ENCODE data around the gene ARL14EPL.

The ARL14EPL gene

DNA sequence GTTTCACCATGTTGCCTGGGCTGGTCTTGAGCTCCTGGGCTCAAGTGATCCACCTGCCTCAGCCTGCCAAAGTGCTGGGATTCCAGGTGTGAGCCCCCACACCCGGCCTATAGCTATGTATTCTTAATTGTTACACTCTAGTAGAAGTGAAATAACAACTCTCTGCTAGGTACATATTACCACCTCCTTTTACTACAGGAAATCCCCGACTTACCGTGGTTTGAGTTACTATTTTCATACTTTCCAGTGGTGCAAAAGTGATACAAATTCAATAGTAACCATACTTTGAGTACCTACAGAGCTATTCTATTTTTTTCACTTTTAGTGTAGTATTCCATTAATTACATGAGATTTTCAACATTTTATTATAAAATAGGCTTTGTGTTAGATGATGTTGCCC, 719 bp downstream of the ARL14EPL start:
- Histone ChIP-seq H3K36me3 (ENCODE audit: low read depth) (no peaks in the 10 kb centered on the region), H3K4me3 (ENCODE audit: severe bottlenecking) (no peak overlapping the region), H3K9me3 (ENCODE audit: severe bottlenecking) (no peaks in the 10 kb centered on the region), H3K27ac (ENCODE audit: poor library complexity, severe bottlenecking) (no peak overlapping the region), H3K27me3 (ENCODE audit: insufficient read depth, poor library complexity, severe bottlenecking) (no peaks in the 10 kb centered on the region), H3K4me1 (ENCODE audit: insufficient read depth, poor library complexity, severe bottlenecking) (peaks cover 6% of the 10 kb centered on the region)
- ATAC-seq (ENCODE audit: low read depth) (no peak), DNase-seq (ENCODE audit: low spot score) (no peak)
- TF ChIP-seq, protein P1, sequence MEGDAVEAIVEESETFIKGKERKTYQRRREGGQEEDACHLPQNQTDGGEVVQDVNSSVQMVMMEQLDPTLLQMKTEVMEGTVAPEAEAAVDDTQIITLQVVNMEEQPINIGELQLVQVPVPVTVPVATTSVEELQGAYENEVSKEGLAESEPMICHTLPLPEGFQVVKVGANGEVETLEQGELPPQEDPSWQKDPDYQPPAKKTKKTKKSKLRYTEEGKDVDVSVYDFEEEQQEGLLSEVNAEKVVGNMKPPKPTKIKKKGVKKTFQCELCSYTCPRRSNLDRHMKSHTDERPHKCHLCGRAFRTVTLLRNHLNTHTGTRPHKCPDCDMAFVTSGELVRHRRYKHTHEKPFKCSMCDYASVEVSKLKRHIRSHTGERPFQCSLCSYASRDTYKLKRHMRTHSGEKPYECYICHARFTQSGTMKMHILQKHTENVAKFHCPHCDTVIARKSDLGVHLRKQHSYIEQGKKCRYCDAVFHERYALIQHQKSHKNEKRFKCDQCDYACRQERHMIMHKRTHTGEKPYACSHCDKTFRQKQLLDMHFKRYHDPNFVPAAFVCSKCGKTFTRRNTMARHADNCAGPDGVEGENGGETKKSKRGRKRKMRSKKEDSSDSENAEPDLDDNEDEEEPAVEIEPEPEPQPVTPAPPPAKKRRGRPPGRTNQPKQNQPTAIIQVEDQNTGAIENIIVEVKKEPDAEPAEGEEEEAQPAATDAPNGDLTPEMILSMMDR (IDR thresholded peaks at IDR 0.05; ENCODE audit: poor library complexity, severe bottlenecking) = no peak

DNA sequence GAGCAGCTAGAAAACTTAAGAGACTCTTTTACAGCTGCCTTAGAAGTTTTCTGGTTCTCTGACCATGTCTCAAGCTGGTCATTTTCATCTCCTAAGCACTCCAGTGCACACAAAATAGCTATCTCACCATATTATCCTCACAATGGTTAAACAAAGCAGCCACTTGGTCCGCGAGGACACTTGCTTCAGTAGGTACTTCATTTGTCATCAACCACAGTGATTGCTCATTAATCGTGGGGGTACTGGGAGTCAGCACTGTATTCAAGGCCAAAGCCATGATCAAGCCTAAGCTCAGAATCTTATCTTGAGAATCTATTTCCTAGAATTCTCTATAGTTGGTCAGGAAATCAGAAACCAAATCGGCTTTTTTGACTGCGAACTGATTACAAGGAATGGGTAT, 2.9 kb downstream of the ARL14EPL start:
- Histone ChIP-seq H3K27me3 (ENCODE audit: insufficient read depth, poor library complexity, severe bottlenecking) (peaks cover 6% of the 10 kb centered on the region), H3K4me3 (ENCODE audit: severe bottlenecking) (no peak overlapping the region), H3K27ac (ENCODE audit: poor library complexity, severe bottlenecking) (no peak overlapping the region), H3K9me3 (ENCODE audit: severe bottlenecking) (no peaks in the 10 kb centered on the region), H3K36me3 (ENCODE audit: low read depth) (no peaks in the 10 kb centered on the region), H3K4me1 (ENCODE audit: insufficient read depth, poor library complexity, severe bottlenecking) (peaks cover 6% of the 10 kb centered on the region)
- TF ChIP-seq, protein P1 (IDR thresholded peaks at IDR 0.05; ENCODE audit: poor library complexity, severe bottlenecking) = no peak
- DNase-seq (ENCODE audit: low spot score) (no peak), ATAC-seq (ENCODE audit: low read depth) (no peak)

DNA sequence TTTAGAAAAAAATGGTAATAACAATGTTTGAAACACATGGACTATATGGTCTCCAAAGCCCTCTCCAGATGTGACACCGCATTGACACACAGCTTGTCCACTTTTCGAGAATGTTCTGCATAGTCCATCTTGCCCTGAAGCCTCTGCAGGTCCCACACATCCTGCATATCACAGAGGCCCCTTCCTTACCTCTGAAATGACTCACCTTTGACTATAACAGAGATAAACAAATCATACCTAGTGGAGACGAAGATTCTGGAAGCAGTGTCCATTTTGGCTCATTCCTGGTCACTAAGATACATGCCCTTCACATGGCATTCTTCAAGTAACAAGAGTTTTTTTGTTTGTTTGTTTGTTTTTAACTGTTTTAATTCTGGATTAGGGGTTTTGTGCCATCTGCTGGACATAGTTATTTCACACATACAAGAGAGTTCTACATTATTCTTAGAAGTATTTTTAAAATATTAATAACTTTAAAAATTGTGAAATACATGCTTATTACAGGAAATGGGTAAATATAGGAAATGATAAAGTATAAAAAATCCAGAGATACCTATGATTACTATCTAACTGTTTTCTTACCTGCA, 5.1 kb downstream of the ARL14EPL start:
- Histone ChIP-seq H3K27ac (ENCODE audit: poor library complexity, severe bottlenecking) (no peak overlapping the region), H3K4me1 (ENCODE audit: insufficient read depth, poor library complexity, severe bottlenecking) (no peaks in the 10 kb centered on the region), H3K36me3 (ENCODE audit: low read depth) (no peaks in the 10 kb centered on the region), H3K27me3 (ENCODE audit: insufficient read depth, poor library complexity, severe bottlenecking) (peaks cover 7% of the 10 kb centered on the region), H3K4me3 (ENCODE audit: severe bottlenecking) (no peak overlapping the region), H3K9me3 (ENCODE audit: severe bottlenecking) (no peaks in the 10 kb centered on the region)
- DNase-seq (ENCODE audit: low spot score) = no peak
- TF ChIP-seq, protein P1 (IDR thresholded peaks at IDR 0.05; ENCODE audit: poor library complexity, severe bottlenecking) = peak; percentile 28
- peak; percentile 61; the same call in 2 of the 3 replicates for ATAC-seq (ENCODE audit: low read depth)

DNA sequence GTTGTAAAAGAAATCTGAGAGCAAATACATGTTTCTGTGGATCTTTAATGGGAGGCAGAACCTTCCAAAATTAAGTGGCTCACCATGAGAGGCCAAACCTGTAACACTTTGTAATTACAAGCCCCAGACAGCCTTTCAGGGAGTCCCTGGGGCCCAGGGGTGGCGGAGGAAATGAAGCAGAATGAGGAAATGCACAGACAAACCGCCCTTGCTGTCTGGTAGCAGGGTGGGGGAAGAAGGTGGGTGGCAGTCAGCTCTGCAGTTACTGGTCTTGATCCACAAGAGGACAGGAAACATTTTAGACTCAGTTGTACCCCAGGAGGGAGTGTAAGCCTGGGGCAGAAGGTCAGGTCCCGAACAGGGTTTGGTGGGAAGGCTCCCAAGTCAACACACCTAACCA, 6.5 kb downstream of the ARL14EPL start:
- Histone ChIP-seq H3K4me3 (ENCODE audit: severe bottlenecking) (no peak overlapping the region), H3K9me3 (ENCODE audit: severe bottlenecking) (no peaks in the 10 kb centered on the region), H3K27me3 (ENCODE audit: insufficient read depth, poor library complexity, severe bottlenecking) (peaks cover 7% of the 10 kb centered on the region), H3K27ac (ENCODE audit: poor library complexity, severe bottlenecking) (no peak overlapping the region), H3K4me1 (ENCODE audit: insufficient read depth, poor library complexity, severe bottlenecking) (no peaks in the 10 kb centered on the region), H3K36me3 (ENCODE audit: low read depth) (no peaks in the 10 kb centered on the region)
- DNase-seq (ENCODE audit: low spot score) (no peak), ATAC-seq (ENCODE audit: low read depth) (no peak)
- TF ChIP-seq, protein P1 (IDR thresholded peaks at IDR 0.05; ENCODE audit: poor library complexity, severe bottlenecking) = no peak

DNA sequence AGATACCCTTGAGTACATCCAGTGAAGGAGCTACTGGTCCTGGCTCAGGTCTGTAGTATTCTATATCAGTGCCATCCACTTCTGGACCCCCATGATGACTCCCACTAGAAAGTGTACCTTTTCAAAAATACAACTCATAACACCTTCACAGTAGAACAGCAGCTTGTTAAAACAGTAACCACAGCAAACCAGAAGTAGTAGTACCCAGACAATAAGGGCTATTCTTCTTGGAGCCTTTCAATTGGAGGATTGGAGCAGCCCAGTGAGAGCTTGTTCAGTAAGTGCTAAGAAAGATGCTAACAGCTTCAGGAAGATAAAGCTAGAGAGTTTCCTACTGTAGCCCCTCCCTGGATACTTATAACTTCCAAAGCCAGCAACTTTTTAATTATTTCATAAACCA, 10.1 kb downstream of the ARL14EPL start:
- H3K4me3 ChIP-seq (ENCODE audit: severe bottlenecking) = no peak overlapping the region
- H3K27me3 ChIP-seq (ENCODE audit: insufficient read depth, poor library complexity, severe bottlenecking) = peaks cover 11% of the 10 kb centered on the region

More for the DNA sequence above, 10.1 kb downstream of the ARL14EPL start:
- no peak for DNase-seq (ENCODE audit: low spot score)
- ATAC-seq (ENCODE audit: low read depth) = no peak
- Histone ChIP-seq H3K27ac (ENCODE audit: poor library complexity, severe bottlenecking) (no peak overlapping the region), H3K4me1 (ENCODE audit: insufficient read depth, poor library complexity, severe bottlenecking) (no peaks in the 10 kb centered on the region), H3K36me3 (ENCODE audit: low read depth) (no peaks in the 10 kb centered on the region), H3K9me3 (ENCODE audit: severe bottlenecking) (no peaks in the 10 kb centered on the region)
- TF ChIP-seq, protein P1 (IDR thresholded peaks at IDR 0.05; ENCODE audit: poor library complexity, severe bottlenecking) = no peak

Measured in RWPE2 (cell line).